Measurements from ENCODE around the gene ZRANB2.

ZRANB2 gene

DNA sequence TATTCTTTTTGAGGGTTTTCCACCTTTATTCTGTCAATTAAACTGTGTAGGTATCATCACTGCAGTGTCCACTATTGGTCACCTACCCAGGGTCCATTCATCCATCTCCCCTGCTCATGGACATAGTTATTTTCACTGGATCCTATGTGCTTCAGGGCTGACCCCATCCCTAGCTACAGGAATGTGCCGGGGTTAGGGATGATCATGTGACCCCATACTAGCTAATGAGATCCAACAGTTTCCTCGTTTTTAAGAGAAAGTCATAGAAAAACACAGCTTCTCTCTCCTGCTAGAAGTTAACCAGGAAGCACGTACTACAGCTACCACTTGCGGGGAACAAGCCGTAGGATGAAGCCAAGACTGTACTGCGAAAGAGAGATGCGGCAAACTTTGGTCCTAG is 52.8 kb downstream of the ZRANB2 start:
- no peak for DNase-seq

DNA sequence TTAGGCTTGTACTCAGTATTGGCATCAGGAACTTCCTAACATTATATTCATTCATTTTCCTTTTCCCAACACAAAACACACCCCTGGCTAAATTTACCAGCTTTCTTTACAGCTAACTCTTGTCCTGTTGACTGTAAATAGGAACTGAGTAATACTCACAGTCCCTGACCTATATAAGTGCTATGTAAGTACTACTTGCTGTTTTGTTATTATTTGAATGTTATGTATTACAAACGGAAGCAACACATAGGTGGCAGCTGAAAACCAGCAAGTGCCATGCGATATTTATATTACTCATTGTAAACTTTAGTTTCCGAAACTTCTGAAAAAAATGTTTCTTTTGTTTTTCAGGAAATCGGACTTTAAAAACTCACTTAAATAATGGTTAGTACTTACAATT is 54.7 kb downstream of the ZRANB2 start:
- DNase-seq: no peak

DNA sequence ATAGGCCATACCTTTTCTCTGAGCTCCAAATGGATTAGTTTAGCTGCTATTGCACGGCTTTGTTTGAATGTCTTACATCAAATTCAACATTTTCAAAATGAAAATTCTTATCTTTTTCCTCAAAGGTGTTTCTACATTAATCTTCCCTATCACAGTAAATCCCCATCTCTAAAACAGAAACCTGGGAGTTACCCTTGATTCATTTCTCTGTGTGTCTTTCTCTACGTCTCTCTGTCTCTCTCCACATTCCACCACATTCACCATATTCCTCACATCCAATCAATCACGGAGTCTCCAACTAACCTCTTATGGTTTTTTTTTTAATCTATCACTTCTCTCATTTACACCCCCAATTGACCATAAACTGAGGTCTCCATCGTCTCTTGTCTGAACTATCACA is 57.3 kb downstream of the ZRANB2 start:
- no peak for DNase-seq

DNA sequence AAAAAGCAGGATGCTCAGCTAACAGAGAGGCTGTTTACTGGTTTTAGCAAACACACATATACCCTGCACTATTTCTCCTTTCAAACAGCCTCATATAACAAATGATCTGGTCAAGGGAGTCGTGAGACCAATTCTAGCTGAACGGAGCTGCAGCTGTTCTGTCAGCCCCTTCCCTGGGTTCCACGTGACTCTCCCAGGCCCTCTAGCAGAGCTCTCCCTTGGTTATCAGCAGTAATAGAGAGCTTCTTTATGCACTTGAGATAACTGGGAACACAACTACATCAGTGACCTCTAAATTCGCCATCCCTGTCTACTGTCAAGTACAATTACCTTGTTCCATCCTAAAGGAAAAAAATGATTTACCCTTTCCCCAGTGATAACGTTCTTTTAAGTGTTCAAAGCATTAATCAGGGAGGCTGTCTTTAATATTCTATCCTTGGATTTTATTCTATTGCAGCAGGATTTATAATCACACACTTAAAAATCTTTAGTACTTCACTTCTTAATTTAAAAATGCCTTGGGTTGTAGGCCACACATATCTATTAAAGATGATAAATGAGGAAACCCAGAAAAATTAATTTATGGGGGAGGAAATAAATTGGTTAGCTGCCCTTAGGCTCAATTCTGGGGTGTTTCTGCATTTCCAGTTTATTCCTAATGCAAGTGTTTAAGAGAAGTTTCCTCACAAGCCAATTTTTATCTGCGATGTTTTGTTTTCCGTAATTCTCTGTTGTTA is 61.4 kb downstream of the ZRANB2 start:
- no peak for DNase-seq

DNA sequence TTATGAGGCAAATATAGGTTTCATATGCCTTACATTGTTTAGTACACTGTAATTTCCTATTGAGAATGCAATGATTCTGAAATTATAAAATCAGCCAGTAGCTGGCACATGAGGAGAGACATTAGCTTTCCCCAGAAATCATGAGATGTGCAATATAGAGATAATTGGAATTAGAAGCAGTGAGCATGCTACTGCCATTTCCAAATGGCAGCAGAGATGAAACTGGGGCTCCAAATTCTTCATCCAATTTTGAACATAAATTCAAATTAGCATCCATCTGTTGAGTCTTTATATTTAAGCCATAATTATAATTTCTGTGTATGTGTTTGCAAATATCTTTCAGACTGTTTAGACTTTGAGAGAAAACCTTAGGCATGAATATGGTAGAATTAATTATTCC is 62.0 kb downstream of the ZRANB2 start:
- DNase-seq: no peak

DNA sequence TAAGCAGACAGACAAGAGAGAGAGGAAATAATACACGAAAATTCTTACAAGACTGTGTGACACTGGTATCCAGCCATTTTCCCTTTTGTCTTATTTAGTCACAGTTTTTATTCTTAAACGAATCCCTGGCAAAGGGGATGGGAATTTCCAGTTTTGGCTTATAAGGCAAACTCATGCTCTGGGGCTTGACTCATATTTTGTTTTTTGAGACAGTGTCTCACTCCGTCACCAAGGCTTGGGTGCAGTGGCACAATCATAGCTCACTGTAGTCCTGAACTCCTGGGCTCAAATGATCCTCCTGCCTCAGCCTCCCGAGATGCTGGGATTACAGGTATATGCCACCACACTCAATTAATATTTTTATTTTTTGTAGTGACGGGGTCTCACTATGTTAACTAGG is 65.1 kb downstream of the ZRANB2 start:
- no peak for DNase-seq

DNA sequence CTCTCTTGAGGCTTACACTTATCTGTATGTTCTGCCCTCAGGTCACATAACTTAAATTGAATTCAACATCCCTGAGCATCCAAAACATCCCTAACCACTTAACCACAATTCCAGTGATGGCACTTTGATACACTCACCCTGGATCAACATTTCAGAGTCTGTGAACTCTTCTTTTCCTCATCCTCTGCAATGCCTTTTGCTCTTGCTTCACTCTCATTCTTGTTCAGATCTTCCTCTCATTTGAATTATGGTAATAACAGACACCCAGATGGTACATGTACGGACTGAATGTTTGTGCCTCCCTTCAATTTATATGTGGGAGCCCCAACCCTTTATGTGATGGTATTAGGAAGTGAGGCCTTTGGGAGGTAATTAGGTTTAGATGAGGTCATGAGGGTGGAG is 66.7 kb downstream of the ZRANB2 start:
- DNase-seq: no peak
